Hematopoietic multipotent progenitor cell treated with erythropoietin and hydrocortisone succinate and interleukin-3 and kit ligand, for 6 days (in vitro differentiated cells): ENCODE data around the gene SLC13A5.

Source experiments
- DNase-seq: peaks from one replicate; pipeline ENCODE4 v3.0.0-alpha.2; 2015

The SLC13A5 gene

GRCh38 chr17:6636616-6637457, 76.3 kb downstream of the SLC13A5 start:
- DNase-seq: no peak

DNA sequence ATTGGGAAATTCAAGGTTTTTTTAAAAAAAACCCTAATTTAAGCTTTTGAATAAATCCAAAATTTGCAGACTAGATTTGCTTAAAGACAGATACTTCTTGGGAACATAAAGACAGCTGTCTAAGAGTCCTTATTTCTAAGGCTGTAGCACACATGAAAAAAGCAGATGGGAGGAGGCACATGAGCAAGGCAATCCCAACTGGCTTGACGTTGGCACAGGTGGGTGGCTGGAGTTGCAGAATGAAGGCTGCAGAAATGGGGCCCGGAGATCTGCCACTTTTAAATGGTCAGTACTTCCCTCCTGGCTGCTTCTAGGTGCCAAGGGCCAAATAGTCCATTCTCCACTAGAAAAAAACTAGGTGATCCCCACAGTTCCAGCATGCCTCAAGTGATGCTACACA, 77.1 kb downstream of the SLC13A5 start:
- DNase-seq: no peak
